Measurements from ENCODE around the gene ESR2.

The ESR2 gene

DNA sequence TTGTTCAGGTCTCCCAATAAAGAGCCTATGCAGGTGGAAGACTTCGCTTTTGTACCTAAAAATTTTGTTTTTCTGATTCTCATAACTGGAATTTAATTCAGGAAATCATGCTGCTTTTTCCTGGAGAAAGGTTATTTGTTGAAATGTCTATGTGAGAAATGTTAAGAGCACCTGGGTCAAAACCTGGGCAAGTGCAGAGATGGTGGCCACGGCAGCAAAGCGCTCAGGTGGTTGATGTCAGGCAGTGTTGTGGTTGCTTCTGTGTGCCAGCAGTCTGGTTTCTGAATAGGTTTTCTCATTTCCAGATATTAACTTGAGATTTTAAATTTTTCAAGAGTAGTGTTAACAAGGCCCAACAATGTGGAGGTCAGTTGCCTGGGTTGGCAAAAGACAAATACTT, 96.2 kb downstream of the ESR2 start:
- Histone ChIP-seq H3K27ac (peak overlapping the region; percentile 81), H3K4me2 (peak overlapping the region; percentile 40), H3K4me3 (IDR thresholded peaks at IDR 0.05; ENCODE audit: insufficient read depth, low read depth, low read length) (no peak overlapping the region), H3K9ac (peak overlapping the region; percentile 56; the same call in 1 of the 2 replicates), H3K4me1 (ENCODE audit: low read depth, poor library complexity, severe bottlenecking) (peaks cover 86% of the 10 kb centered on the region), H2AFZ (ENCODE audit: low read depth) (no peak overlapping the region), H3K79me2 (ENCODE audit: insufficient read depth, low read depth) (peaks cover 15% of the 10 kb centered on the region; the same call in 1 of the 2 replicates), H3K36me3 (ENCODE audit: insufficient read depth) (no peaks in the 10 kb centered on the region), H3K27me3 (ENCODE audit: insufficient read depth, low read depth) (no peaks in the 10 kb centered on the region), H4K20me1 (ENCODE audit: insufficient read depth) (no peaks in the 10 kb centered on the region)
- TF ChIP-seq, protein P1, sequence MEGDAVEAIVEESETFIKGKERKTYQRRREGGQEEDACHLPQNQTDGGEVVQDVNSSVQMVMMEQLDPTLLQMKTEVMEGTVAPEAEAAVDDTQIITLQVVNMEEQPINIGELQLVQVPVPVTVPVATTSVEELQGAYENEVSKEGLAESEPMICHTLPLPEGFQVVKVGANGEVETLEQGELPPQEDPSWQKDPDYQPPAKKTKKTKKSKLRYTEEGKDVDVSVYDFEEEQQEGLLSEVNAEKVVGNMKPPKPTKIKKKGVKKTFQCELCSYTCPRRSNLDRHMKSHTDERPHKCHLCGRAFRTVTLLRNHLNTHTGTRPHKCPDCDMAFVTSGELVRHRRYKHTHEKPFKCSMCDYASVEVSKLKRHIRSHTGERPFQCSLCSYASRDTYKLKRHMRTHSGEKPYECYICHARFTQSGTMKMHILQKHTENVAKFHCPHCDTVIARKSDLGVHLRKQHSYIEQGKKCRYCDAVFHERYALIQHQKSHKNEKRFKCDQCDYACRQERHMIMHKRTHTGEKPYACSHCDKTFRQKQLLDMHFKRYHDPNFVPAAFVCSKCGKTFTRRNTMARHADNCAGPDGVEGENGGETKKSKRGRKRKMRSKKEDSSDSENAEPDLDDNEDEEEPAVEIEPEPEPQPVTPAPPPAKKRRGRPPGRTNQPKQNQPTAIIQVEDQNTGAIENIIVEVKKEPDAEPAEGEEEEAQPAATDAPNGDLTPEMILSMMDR (conservative IDR thresholded peaks at IDR 0.05; ENCODE audit: low read depth, low read length): no peak

DNA sequence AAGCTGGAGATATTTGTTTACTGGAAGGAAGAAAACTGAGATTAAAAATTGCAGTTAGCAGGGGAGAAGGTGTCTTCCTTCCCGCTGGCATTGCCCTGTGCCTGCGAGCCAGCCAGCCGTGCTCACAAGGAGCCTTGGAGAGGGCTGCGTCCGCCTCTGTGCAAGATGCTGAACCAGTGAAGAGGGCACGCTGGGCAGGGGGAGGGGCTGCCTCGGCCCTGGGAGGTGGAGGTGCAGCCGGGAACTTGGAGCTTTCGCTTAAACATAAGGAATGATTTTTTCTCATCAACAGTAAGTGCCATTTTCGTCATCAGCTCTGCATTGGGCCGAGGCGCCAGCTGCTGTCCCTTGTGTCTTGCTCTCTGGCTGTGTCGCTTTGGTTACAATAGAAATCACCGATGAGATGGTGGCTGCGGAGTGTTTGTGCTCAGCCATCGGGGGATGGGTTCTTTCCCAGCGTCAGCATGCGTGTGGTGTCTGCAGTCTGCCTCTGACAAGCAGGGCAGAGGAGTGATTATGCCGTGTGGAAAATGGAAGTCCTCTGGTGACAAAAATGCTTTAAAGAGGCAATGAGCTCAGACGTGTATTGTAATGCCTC, 97.3 kb downstream of the ESR2 start:
- peak overlapping the region; percentile 52 for H2AFZ ChIP-seq (ENCODE audit: low read depth)

DNA sequence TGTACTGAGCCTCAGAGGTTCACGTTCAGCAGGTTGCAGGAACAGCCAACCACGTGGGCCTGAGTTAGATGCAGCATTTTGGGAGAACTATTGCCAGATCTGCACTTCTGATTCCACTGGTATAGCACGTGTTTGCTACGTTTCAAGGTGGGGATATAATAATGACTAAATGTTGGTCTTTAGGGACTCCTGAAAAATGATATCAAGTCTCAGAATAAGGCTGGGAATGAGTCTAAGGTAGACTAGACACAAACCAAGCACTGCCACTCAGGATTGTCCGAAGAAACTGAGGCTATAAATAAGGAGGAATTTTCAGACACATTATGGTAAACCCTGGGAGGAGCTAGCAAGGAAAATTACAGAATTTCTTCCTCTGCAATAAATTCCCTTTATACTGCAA, 98.1 kb downstream of the ESR2 start:
- peak overlapping the region; percentile 40 for H3K4me2 ChIP-seq
- H3K4me3 ChIP-seq (IDR thresholded peaks at IDR 0.05; ENCODE audit: insufficient read depth, low read depth, low read length): no peak overlapping the region
- peak overlapping the region; percentile 52; the same call in 1 of the 2 replicates for H2AFZ ChIP-seq (ENCODE audit: low read depth)
- no peaks in the 10 kb centered on the region for H4K20me1 ChIP-seq (ENCODE audit: insufficient read depth)
- H3K36me3 ChIP-seq (ENCODE audit: insufficient read depth): no peaks in the 10 kb centered on the region
- TF ChIP-seq, protein P1 (conservative IDR thresholded peaks at IDR 0.05; ENCODE audit: low read depth, low read length): no peak
- peak overlapping the region; percentile 81; the same call in 1 of the 2 replicates for H3K27ac ChIP-seq
- peaks cover 68% of the 10 kb centered on the region for H3K4me1 ChIP-seq (ENCODE audit: low read depth, poor library complexity, severe bottlenecking)
- no peaks in the 10 kb centered on the region for H3K27me3 ChIP-seq (ENCODE audit: insufficient read depth, low read depth)
- H3K79me2 ChIP-seq (ENCODE audit: insufficient read depth, low read depth): peaks cover 15% of the 10 kb centered on the region; the same call in 1 of the 2 replicates
- H3K9ac ChIP-seq: peak overlapping the region; percentile 56; the same call in 1 of the 2 replicates

More for the DNA sequence above, 97.3 kb downstream of the ESR2 start:
- Histone ChIP-seq H3K4me2 (peak overlapping the region; percentile 40), H3K4me1 (ENCODE audit: low read depth, poor library complexity, severe bottlenecking) (peaks cover 75% of the 10 kb centered on the region), H3K27me3 (ENCODE audit: insufficient read depth, low read depth) (no peaks in the 10 kb centered on the region), H3K4me3 (IDR thresholded peaks at IDR 0.05; ENCODE audit: insufficient read depth, low read depth, low read length) (no peak overlapping the region), H3K9ac (peak overlapping the region; percentile 56), H3K36me3 (ENCODE audit: insufficient read depth) (no peaks in the 10 kb centered on the region), H3K79me2 (ENCODE audit: insufficient read depth, low read depth) (peaks cover 15% of the 10 kb centered on the region; the same call in 1 of the 2 replicates), H3K27ac (peak overlapping the region; percentile 81), H4K20me1 (ENCODE audit: insufficient read depth) (no peaks in the 10 kb centered on the region)
- TF ChIP-seq, protein P1 (conservative IDR thresholded peaks at IDR 0.05; ENCODE audit: low read depth, low read length): no peak

DNA sequence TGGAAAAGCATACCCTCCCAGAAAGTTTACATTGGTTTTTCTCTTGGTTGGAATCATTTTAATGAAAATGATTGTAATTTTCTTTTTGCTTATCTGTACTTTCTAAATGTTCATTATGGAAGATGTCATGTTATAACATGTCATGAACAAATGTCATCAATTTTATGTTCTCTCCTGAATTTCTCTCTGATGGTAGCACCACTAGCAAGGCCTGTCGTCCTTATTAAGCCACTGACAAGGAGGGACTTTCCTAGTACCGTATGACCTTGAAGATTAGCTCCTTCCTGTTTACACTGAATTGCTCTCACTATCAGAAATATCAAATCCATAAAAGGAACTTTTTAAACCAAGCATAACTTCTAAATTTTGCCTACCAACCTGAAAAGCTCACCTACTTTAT, 99.0 kb downstream of the ESR2 start:
- TF ChIP-seq, protein P1 (conservative IDR thresholded peaks at IDR 0.05; ENCODE audit: low read depth, low read length): no peak
- Histone ChIP-seq H3K4me3 (IDR thresholded peaks at IDR 0.05; ENCODE audit: insufficient read depth, low read depth, low read length) (no peak overlapping the region), H3K36me3 (ENCODE audit: insufficient read depth) (no peaks in the 10 kb centered on the region), H2AFZ (ENCODE audit: low read depth) (peak overlapping the region; percentile 15), H3K4me1 (ENCODE audit: low read depth, poor library complexity, severe bottlenecking) (peaks cover 59% of the 10 kb centered on the region), H3K9ac (peak overlapping the region; percentile 12; the same call in 1 of the 2 replicates), H4K20me1 (ENCODE audit: insufficient read depth) (no peaks in the 10 kb centered on the region), H3K79me2 (ENCODE audit: insufficient read depth, low read depth) (peaks cover 15% of the 10 kb centered on the region; the same call in 1 of the 2 replicates), H3K4me2 (peak overlapping the region; percentile 40; the same call in 1 of the 2 replicates), H3K27ac (peak overlapping the region; percentile 81), H3K27me3 (ENCODE audit: insufficient read depth, low read depth) (no peaks in the 10 kb centered on the region)
